Breast epithelium (tissue), 3 donors: ENCODE measurements around the gene PCBP3.

Experiments used
- CTCF ChIP-seq, 3 donors: fragments of 450-650 bp; IDR thresholded peaks; one replicate each; pipeline ENCODE4 v1.5.1; 2016 to 2017; ENCODE audit warnings: antibody characterized with exemption in 3 of 3, mild to moderate bottlenecking in 3 of 3, moderate library complexity in 3 of 3
- POLR2AphosphoS5 ChIP-seq, 3 donors: sonication (generic); formaldehyde crosslinking; IDR thresholded peaks; one replicate each; pipeline ENCODE4 v1.6.1; 2017; ENCODE audit warnings: antibody characterized with exemption in 3 of 3

GRCh38 chr21:45833414-45833813, 189.9 kb downstream of the PCBP3 start:
- TF ChIP-seq CTCF (IDR thresholded peaks at IDR 0.05) (no peak), POLR2AphosphoS5 (IDR thresholded peaks at IDR 0.05) (no peak)
